ENCODE measurements around the gene USP48. TPM values are rescaled to one million over a fixed set of nuclear protein-coding genes. Genes with fewer than 3 reads are reported as not detected.
A peak's percentile ranks its signal among the peaks of the same experiment; 100 is the strongest.

Gene USP48
- total and polyA plus RNA-seq, 10 donors, result 17.5 to 105 (median 82.4) TPM

- Histone ChIP-seq H3K27ac (no peak overlapping the region), H3K4me3 (peak overlapping the region in 7 of 8 donors; percentile 10 to 66 (median 34)), H3K4me1 (peaks cover 9 to 61% (median 37%) of the 10 kb centered on the region in 6 donors), H3K27me3 (replicated peaks in 1 of 7) (peaks cover 0 to 73% (median 41%) of the 10 kb centered on the region in 7 donors), H3K36me3 (no peaks in the 10 kb centered on the region), H3K9me3 (no peaks in the 10 kb centered on the region)
- peak; percentile 69 for DNase-seq
- WGBS, 5 donors, result 8 to 12% (median 9%) methylated on average over 23 to 33 of the region's 33 CpGs
- intact Hi-C loops (cut with DNase I; ENCODE audit: low total_unique reads), result loop anchor here (10.0 kb wide), 1 partner anchor 154 kb away; no protein-coding TSS in a partner anchor
- TF ChIP-seq POLR2A (IDR thresholded peaks at IDR 0.05) (no peak), CTCF (IDR thresholded peaks at IDR 0.05 in 8 of 11, conservative IDR thresholded peaks at IDR 0.05 in 3 of 11) (peak in 1 of 11 experiments; percentile 11), POLR2AphosphoS5 (IDR thresholded peaks at IDR 0.05) (peak in 2 of 3 donors; percentile 39 to 49)
These were observed 114.6 kb downstream of the USP48 start for GRCh38 chr1:21668232-21668950.

- TF ChIP-seq POLR2A (IDR thresholded peaks at IDR 0.05) (no peak), CTCF (IDR thresholded peaks at IDR 0.05 in 8 of 11, conservative IDR thresholded peaks at IDR 0.05 in 3 of 11) (no peak), POLR2AphosphoS5 (IDR thresholded peaks at IDR 0.05) (no peak)
- Histone ChIP-seq H3K9me3 (no peaks in the 10 kb centered on the region), H3K4me1 (peaks cover 9 to 53% (median 29%) of the 10 kb centered on the region in 6 donors), H3K36me3 (no peaks in the 10 kb centered on the region), H3K27me3 (replicated peaks in 1 of 7) (peaks cover 0 to 81% (median 48%) of the 10 kb centered on the region in 7 donors), H3K27ac (no peak overlapping the region), H3K4me3 (peak overlapping the region in 1 of 8 donors; percentile 66)
- 81 to 91% (median 86%) methylated on average over 11 of the region's 11 CpGs for WGBS, 5 donors
- no peak for DNase-seq
- intact Hi-C loops (cut with DNase I; ENCODE audit: low total_unique reads), result loop anchor here (10.0 kb wide), 1 partner anchor 153 kb away; no protein-coding TSS in a partner anchor
These were observed 115.4 kb downstream of the USP48 start for GRCh38 chr1:21667348-21668231.

GRCh38 chr1:21666576-21667320, 116.2 kb downstream of the USP48 start:
- H3K36me3 ChIP-seq, result no peaks in the 10 kb centered on the region
- WGBS, 5 donors, result 71 to 80% (median 76%) methylated on average over 22 of the region's 22 CpGs
- peaks cover 9 to 44% (median 26%) of the 10 kb centered on the region in 6 donors for H3K4me1 ChIP-seq
- DNase-seq, result peak; percentile 59
- TF ChIP-seq POLR2A (IDR thresholded peaks at IDR 0.05), result no peak
- TF ChIP-seq POLR2AphosphoS5 (IDR thresholded peaks at IDR 0.05), result no peak
- no peak for TF ChIP-seq CTCF (IDR thresholded peaks at IDR 0.05 in 8 of 11, conservative IDR thresholded peaks at IDR 0.05 in 3 of 11)
- no peaks in the 10 kb centered on the region for H3K9me3 ChIP-seq
- intact Hi-C loops (cut with DNase I; ENCODE audit: low total_unique reads), result loop anchor here (10.0 kb wide), 1 partner anchor 152 kb away; no protein-coding TSS in a partner anchor
- no peak overlapping the region for H3K27ac ChIP-seq
- peaks cover 0 to 89% (median 48%) of the 10 kb centered on the region in 7 donors for H3K27me3 ChIP-seq (replicated peaks in 1 of 7)
- no peak overlapping the region for H3K4me3 ChIP-seq

All from spleen (tissue), 11 donors.